GM12873 (cell line): ENCODE results near the gene CEND1.

ENCODE experiments used
- CTCF ChIP-seq: IDR thresholded peaks from 2 replicates; pipeline ENCODE4 v1.5.1; 2012; ENCODE audit warnings: low read depth, mild to moderate bottlenecking, moderate library complexity, low read length, control low read depth; ENCODE audit not compliant: insufficient read depth; ENCODE audit errors: missing control alignments

Gene CEND1

GRCh38 chr11:801097-801780, 11.3 kb upstream of the CEND1 start:
- no peak for TF ChIP-seq CTCF

- TF ChIP-seq CTCF: no peak
Measured at GRCh38 chr11:800473-800872, 10.6 kb upstream of the CEND1 start.

- no peak for TF ChIP-seq CTCF
Measured at GRCh38 chr11:799641-800316, 9.9 kb upstream of the CEND1 start.

- TF ChIP-seq CTCF: peak; percentile 72
Measured at GRCh38 chr11:798093-798713, 8.3 kb upstream of the CEND1 start, which contains the start of gene SLC25A22. SLC25A22 (minus strand) TSS chr11:798281; CDS start chr11:795006, 3,275 bp downstream.

- TF ChIP-seq CTCF: no peak
Measured at GRCh38 chr11:797296-798092, 7.6 kb upstream of the CEND1 start.

GRCh38 chr11:796565-797295, 6.8 kb upstream of the CEND1 start:
- TF ChIP-seq CTCF: no peak
